Right hindlimb (tissue), 1 donor: Measurements from ENCODE around the gene CKAP2L.
"Not testable (repeated sequence)": the region's sequence is repeated elsewhere in the genome, so short reads cannot be mapped to it uniquely, and the experiment has no call there.

Source experiments
- DNase-seq: peaks from one replicate; pipeline ENCODE4 v3.0.0-alpha.2; 2018

Gene CKAP2L

GRCh38 chr2:112724591-112725525 is 39.6 kb downstream of the CKAP2L start:
- DNase-seq = no peak

GRCh38 chr2:112723995-112724394 is 40.4 kb downstream of the CKAP2L start:
- no peak for DNase-seq

GRCh38 chr2:112723547-112723940 is 40.9 kb downstream of the CKAP2L start:
- no peak for DNase-seq

- DNase-seq = no peak
Measured at GRCh38 chr2:112722816-112723546, 41.4 kb downstream of the CKAP2L start.

- no peak for DNase-seq
Measured at GRCh38 chr2:112721819-112722522, 42.4 kb downstream of the CKAP2L start.

- no peak for DNase-seq
Measured at GRCh38 chr2:112720785-112721184, 43.6 kb downstream of the CKAP2L start, which contains the start of gene NT5DC4. TSS of gene NT5DC4 (plus strand) at chr2:112721020. CDS start at chr2:112721080, 60 bp downstream.

- no peak for DNase-seq
Measured at GRCh38 chr2:112718863-112719370, 45.5 kb downstream of the CKAP2L start.

- not testable (repeated sequence) for DNase-seq
Measured at GRCh38 chr2:112716826-112717352, 47.5 kb downstream of the CKAP2L start.

- not testable (repeated sequence) for DNase-seq
Measured at GRCh38 chr2:112716094-112716493, 48.3 kb downstream of the CKAP2L start.

- DNase-seq = no peak
Measured at GRCh38 chr2:112714836-112715631, 49.4 kb downstream of the CKAP2L start.

GRCh38 chr2:112714331-112714730 is 50.1 kb downstream of the CKAP2L start:
- no peak for DNase-seq

- DNase-seq = no peak
Measured at GRCh38 chr2:112713926-112714325, 50.5 kb downstream of the CKAP2L start.

- DNase-seq = no peak
Measured at GRCh38 chr2:112713585-112713925, 50.9 kb downstream of the CKAP2L start.

GRCh38 chr2:112712903-112713584 is 51.4 kb downstream of the CKAP2L start:
- no peak for DNase-seq

GRCh38 chr2:112712465-112712864 is 51.9 kb downstream of the CKAP2L start:
- no peak for DNase-seq

- DNase-seq = no peak
Measured at GRCh38 chr2:112710956-112711750, 53.3 kb downstream of the CKAP2L start.

GRCh38 chr2:112709703-112710102 is 54.7 kb downstream of the CKAP2L start:
- DNase-seq = no peak

- DNase-seq = no peak
Measured at GRCh38 chr2:112708968-112709367, 55.4 kb downstream of the CKAP2L start.

GRCh38 chr2:112706947-112707346 is 57.5 kb downstream of the CKAP2L start:
- not testable (repeated sequence) for DNase-seq

- no peak for DNase-seq
Measured at GRCh38 chr2:112706170-112706664, 58.2 kb downstream of the CKAP2L start.
